ENCODE measurements around the gene ALKBH2.

GRCh38 chr12:109139360-109139759 lies 46.1 kb upstream of the ALKBH2 start:
- TF ChIP-seq POLR2A (IDR thresholded peaks at IDR 0.05) (no peak), CTCF (IDR thresholded peaks at IDR 0.05) (no peak)

All from lower leg skin (tissue), 3 donors.